Activated effector memory CD4-positive, alpha-beta T cell treated with Interleukin-2 at 50 U/mL for 16 hours (primary cell): ENCODE measurements around the gene CLEC5A.
"Not testable (repeated sequence)": the region's sequence is repeated elsewhere in the genome, so short reads cannot be mapped to it uniquely, and the experiment has no call there.

Experiments
- DNase-seq: peaks from one replicate; pipeline ENCODE4 v3.0.0-alpha.2; 2020

CLEC5A gene

DNA sequence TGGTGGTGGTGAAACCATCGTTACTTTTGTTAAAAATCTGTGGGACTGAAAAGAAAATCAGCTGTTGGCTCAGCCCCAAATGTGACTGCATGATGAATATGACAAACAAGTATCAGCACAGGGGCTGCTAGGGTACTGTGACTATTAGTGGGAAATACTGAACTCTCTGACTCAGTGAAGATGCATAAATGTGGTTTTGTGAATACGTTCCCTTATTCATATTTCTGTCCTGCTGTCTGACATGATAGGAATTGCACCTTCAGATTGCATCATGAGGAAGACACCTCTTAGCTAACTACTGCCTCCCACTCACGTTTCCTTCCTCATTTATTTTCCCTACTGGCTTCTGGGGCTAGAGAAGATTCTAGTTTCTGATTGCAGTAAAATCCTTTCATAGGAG is 1.4 kb downstream of the CLEC5A start:
- DNase-seq = no peak

DNA sequence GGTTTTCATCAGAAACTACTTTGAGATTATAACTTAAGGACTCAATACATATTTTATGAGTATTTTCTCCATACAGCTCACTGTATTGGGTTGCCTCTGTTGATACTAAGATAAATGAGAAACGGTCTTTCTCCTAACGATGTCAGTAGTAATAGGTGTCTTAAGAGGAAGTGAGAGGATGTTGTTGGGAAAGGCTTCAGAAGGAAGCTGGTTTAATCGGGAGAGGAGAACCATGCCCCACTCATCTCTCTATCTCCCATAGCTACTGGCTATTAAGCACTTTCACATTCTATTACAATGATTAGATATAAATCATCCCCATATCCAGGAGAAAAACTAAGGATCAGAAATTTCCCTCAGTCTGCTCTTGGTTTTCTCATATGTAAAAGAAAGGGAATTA is 2.0 kb downstream of the CLEC5A start:
- no peak for DNase-seq

DNA sequence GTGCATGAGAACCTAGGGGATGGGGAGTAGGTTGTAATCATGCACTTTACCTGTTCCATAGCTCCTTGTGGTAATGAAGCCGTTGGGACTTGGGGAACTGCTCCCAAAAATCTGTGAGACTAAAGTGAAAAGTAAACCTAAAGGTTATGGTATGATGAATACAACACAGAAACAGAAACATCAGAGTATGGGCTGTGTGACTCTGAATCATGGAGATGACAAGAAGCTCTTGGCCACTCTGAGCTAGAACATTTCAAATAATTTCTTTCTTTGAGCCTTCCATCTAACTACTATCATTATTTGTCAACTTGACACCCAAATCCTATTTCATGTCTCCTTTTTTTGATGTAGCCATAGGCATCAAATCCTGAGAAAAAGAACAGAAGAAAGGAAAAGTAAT is 2.9 kb downstream of the CLEC5A start:
- DNase-seq = no peak

DNA sequence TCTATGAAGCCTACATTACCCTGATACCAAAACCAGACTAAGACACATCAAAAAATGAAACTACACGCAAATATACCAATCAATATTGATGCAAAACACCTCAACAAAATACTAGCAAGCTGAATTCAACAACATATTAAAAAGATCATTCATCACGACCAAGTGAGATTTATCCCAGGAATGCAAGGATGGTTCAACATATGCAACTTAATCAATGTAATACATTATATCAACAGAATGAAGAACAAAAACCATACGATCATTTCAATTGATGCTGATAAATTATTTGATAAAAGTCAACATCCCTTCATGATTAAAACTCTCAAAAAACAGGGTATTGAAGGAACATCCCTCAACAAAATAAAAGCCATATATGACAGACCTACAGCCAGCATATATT is 5.7 kb downstream of the CLEC5A start:
- no peak for DNase-seq

DNA sequence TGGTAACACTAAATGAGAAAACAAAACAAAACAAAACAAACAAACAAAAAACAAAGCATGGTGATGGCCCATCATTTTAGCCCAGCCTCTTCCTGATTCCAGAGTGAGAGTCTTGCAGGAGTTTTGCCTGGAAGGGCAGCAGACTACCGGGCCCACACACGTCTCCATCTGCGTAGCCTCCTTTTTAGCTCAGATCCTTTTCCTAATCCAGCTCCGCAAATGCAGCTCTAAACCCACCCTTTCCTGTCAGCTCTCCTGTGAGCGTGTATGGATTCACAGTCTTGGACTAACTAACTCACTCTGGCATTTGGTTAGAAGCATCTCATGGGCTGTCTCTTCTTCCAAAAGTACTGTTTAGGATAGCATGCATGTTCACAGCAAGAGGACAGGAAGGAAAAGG is 16.6 kb downstream of the CLEC5A start:
- DNase-seq = no peak

DNA sequence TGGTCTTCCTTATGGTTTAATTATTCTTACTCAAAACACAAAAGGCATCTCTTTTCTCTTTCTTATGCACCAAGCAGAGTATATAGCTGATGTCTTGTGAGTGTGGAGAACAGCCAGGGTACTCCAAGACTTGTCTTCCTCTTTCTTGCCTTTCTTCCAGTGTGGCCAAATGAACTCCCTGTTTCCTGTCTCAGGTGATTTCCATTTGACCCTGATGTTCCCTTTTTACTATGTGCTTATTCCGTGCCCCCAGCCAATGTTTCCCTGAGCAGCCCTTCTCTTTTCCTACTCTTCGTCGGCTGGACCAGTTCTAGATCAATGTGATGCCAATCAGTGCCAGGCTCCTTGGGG is 18.0 kb downstream of the CLEC5A start:
- no peak for DNase-seq

DNA sequence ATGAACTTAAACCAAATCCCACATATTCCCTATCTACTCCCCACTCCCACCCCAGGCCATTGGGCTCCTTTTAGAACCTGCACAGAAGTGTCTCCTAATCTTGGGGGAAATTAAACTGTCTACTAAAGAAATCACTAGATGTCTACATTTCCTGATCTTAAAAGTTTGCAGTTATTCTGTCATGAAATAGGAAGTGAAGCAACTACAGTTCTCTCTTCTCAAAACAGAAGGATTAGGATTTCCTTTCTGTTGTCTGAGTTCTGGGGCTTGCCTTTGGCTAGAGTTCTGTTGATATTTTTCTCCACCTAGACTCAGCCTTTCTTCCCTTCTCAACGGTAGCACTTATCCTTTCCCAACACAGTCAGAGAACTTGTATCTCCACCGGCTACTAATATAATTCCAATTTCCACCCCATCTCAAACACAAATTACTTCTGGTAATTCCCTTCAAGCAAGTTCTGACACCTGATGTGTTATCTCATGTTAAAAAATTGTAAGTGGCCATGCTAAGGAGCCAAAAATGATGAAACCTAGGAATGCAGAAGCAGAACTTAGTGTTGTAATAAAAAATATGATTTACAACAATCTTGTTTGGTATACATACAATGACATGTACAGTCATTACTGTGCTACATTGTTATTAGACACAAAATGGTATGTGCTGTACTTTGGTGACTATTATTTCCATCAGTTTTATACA is 18.5 kb downstream of the CLEC5A start:
- DNase-seq = no peak

DNA sequence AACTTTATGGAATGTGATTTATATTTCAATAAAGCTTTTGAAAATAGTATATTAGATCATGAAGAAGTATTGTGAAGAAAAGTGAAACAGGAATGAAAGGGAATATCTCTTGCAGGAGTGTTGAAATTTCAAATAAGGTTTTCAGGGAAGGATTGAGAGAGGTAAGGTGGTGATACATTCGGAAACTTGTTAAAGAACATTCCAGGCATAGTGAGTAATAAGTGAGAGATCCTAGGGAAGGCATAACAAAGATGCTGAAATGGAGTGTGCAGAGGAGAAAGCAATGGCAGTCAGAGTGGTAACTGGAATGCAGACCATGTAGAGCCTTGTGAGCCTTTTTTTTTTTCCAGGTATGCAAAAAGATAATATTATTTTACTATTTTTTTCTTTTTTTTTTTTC is 26.5 kb downstream of the CLEC5A start:
- no peak for DNase-seq

DNA sequence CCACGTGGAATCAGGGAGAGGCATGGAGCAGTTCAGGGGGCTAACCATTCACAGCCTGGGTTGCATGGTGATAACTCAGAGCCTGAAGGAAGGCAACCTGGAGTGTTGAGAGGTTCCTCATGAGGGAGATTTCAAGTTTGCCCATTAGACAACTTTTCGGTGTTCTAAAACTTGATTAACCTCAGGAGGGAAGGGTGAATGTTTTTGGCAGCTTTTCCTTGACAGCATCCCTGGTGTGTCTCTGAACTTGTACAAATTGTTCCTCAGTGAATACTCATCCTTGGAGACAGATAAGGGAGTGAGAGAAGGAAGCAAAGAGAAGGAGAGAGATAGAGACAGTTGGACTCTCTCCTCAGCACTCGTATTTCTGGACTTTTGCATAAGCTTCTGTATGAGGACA is 30.7 kb downstream of the CLEC5A start, which contains the start of gene OR9A4:
OR9A4 (plus strand) TSS at position 301 of the 400 bp plus-strand sequence. CDS start 2,477 bp downstream, outside the sequence.
- no peak for DNase-seq

DNA sequence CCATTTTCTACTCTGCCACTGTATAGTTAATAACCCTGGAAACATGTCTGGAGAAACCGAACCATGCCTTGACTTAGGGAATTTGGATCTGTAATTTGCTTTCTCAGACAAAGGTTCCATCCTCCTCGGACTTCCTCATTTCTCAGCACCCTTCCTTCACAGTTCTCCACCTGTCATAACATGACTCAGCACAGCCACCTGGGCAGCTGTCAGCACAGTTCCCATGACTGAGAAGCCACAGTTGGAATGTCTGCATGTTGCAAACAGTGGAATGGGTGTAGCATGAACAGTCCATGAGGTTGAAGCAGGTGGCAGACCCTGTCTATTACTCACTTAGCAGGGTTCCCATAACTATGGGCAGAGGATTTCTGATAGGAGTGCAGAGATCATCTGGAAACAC is 31.2 kb downstream of the CLEC5A start:
- DNase-seq = no peak

DNA sequence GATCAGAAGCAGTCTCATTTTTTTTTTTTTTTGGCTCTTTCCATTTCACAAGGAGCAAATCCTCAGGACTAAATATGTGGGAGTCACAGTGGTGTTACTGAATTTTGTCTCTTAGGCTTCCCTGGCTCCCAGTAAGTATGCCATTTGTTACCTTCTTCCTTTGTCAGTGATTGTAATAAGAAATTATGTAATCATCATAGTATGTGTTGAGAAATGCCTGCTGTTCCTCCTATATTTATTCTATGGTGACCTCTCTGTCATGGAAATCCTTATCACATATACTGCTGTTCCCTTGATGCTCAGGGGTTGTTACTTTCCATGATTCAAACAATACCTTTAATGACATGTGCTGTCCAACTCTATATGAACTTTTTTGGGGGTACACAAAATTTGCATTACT is 35.4 kb downstream of the CLEC5A start:
- DNase-seq = no peak

DNA sequence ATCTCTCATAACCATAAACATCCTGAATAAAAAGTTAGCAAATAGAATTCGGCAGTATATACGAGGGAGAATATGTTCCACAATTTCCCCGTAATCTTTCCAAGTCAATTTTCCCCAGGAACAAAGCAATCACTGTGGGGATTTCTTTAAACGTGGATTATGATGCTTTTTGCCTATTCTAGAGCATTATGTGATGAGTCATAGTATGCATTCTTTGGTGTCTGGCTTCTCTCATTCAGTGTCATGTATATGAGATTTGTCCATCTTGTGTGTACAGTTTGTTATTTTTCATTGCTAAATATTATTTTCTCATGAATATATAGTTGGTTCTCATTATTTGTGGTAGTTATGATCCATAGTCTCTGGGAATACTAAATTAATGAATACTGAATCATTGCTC is 40.5 kb downstream of the CLEC5A start:
- DNase-seq = no peak

DNA sequence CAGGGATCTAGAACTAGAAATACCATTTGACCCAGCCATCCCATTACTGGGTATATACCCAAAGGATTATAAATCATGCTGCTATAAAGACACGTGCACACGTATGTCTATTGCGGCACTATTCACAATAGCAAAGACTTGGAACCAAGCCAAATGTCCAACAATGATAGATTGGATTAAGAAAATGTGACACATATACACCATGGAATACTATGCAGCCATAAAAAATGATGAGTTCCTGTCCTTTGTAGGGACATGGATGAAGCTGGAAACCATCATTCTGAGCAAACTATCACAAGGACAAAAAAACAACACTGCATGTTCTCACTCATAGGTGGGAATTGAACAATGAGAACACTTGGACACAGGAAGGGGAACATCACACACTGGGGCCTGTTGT is 47.4 kb downstream of the CLEC5A start:
- not testable (repeated sequence) for DNase-seq

DNA sequence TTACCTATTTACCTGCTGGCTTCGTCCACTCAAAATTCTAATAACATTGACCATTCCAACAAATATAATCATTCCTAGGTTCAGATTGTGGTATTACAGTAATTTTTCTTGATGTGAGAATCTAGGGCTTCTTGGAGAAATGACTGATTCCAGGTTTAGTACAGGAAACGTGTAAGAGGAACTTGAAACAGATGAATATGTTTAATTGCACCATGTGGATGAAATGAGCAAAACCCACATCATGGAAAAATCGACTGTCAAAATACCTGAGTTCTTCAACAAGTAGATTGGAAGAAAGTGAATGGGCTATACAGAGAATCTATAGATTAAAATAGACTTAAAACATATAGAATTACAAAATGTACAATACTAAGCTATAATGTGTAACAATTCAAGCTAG is 55.4 kb downstream of the CLEC5A start:
- no peak for DNase-seq

DNA sequence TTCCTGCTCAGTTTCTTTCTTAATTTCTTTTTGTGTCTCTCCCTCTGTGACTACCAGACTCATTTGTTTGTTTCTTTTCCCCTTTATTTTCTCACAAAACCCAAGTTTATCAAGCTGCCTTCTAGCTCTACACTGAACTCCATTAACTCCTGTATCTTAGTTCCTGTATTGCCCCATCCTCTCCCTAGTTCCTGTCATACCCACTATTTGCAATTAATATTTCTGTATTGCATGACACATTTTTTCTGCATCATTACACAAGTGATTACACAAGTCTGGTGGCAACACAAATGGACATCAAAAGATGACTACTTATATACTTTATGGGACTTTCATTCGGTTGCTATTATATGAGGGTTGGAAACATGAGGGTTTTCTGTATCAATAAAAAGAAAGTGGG is 57.5 kb downstream of the CLEC5A start:
- DNase-seq = no peak

DNA sequence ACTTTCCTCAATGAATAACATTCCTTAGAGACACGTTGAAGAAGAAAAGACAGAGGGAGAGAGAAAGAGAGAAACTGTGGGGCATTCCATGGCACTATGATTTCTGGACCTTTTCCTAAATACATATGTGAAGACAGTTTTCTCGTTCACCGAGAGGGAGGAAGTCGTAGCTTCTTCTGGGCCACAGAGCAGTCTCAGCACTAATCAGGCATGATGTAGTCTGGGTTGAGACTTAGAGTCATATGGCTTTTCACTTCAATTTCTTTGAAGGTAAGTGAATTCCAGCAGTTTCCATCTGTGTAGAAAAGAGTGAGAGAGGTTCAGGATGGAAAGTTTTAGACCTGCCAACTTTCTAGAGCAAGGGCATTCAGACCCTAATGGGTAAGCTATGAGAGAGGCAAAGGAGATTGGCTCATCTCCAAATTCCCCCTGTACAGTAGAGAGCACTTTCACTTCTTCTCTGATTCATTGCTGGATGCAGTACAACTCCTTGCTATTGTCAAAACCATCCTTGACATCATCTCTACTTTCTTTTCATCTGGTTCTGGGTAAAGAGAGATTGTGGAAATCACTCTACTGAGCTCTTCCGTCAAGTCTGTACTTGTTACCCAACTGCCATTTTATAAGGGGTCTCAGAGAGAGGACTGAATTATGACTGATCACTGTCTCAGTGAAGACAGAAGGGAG is 62.1 kb downstream of the CLEC5A start:
- no peak for DNase-seq

DNA sequence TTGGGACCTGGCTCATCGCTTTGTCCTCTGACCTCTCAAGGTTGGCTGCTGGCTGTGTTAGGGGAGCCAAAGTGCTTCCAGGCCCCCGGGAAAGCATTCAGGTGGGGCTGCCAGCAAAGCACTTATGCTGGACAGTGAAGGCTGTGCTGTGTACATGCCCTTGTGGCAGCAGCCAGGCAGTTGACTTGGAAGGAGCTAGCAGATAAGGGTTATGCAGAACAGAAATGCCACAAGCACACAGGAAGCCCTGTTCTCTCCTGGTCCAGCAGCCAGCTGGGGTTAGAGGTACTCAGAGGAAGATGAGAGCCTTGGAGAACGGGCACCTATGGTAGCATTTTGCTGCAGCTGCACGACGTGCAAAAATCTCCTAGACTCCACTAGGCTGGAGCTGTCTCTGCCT is 65.8 kb downstream of the CLEC5A start:
- no peak for DNase-seq

DNA sequence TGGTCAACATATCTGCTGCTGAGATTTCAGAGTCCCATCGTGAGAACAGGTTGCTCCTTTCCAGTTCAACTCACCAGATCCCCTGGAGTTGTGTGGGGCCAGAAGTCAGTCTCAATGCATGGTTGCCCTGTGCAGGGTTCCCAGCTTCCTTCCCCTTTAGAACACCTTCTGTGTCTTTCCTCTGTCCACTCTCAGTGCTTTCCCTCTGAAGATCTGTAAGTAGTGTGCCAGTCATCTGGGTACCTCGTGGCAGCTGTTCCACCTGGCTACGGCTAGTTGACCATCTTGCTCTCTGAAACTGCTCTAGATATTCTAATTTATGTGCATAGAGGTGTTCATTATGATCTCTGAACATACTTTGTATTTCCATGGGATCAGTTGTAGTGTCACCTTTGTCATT is 69.4 kb downstream of the CLEC5A start:
- no peak for DNase-seq
